Measurements from ENCODE around the gene MMP19.
A peak's percentile ranks its signal among the peaks of the same experiment; 100 is the strongest.

Gene MMP19

GRCh38 chr12:55827806-55828205 is 14.9 kb downstream of the MMP19 start:
- Histone ChIP-seq H3K36me3 (ENCODE audit: control insufficient read depth in 4 of 4, insufficient read depth in 4 of 4, low read length in 3 of 4) (peaks cover 2 to 29% (median 4%) of the 10 kb centered on the region in 4 experiments), H3K27me3 (replicated peaks in 2 of 5; ENCODE audit: control insufficient read depth in 4 of 5, insufficient read depth in 5 of 5, low read length in 4 of 5) (no peaks in the 10 kb centered on the region), H3K4me1 (ENCODE audit: control extremely low read depth in 1 of 4, control insufficient read depth in 4 of 4, insufficient read depth in 4 of 4, low read length in 3 of 4) (peaks cover 3 to 53% (median 43%) of the 10 kb centered on the region in 4 experiments), H3K4me3 (ENCODE audit: control insufficient read depth in 1 of 7, extremely low read depth in 1 of 7, insufficient read depth in 4 of 7, low read depth in 2 of 7, low read length in 6 of 7) (peak overlapping the region in 1 of 7 experiments; percentile 42), H3K27ac (ENCODE audit: insufficient read depth in 1 of 2, low read depth in 1 of 2, low read length in 2 of 2, poor library complexity in 1 of 2, severe bottlenecking in 2 of 2) (peak overlapping the region in 1 of 2 experiments; percentile 49), H3K9me3 (ENCODE audit: control extremely low read depth in 1 of 5, control insufficient read depth in 4 of 5, insufficient read depth in 2 of 5, low read depth in 1 of 5, low read length in 4 of 5) (no peaks in the 10 kb centered on the region)
- WGBS (ENCODE audit: insufficient coverage), result 96% methylated on average over 13 of the region's 15 CpGs
- DNase-seq, result no peak
- ChIA-PET POLR2A (no interaction called here), CTCF (interaction anchor here (1.0 to 1.3 kb wide), 2 partner anchors 9 to 98 kb away, joined by 3 to 12 read pairs; partner anchors contain the start of genes ORMDL2 and SARNP)

GRCh38 chr12:55824726-55825125 is 18.0 kb downstream of the MMP19 start:
- H3K9me3 ChIP-seq (ENCODE audit: control extremely low read depth in 1 of 5, control insufficient read depth in 4 of 5, insufficient read depth in 2 of 5, low read depth in 1 of 5, low read length in 4 of 5), result no peaks in the 10 kb centered on the region
- H3K4me3 ChIP-seq (ENCODE audit: control insufficient read depth in 1 of 7, extremely low read depth in 1 of 7, insufficient read depth in 4 of 7, low read depth in 2 of 7, low read length in 6 of 7), result no peak overlapping the region
- H3K27me3 ChIP-seq (replicated peaks in 2 of 5; ENCODE audit: control insufficient read depth in 4 of 5, insufficient read depth in 5 of 5, low read length in 4 of 5), result no peaks in the 10 kb centered on the region
- CTCF ChIA-PET, result interaction anchor here (0.7 to 1.3 kb wide), 5 partner anchors 11 to 143 kb away, joined by 3 read pairs; a partner anchor contains a TSS
- POLR2A ChIA-PET, result interaction anchor here (0.6 kb wide), 1 partner anchor 950 kb away, joined by 4 read pairs; no protein-coding TSS in a partner anchor
- no peak for DNase-seq
- peaks cover 3 to 36% (median 25%) of the 10 kb centered on the region in 4 experiments for H3K4me1 ChIP-seq (ENCODE audit: control extremely low read depth in 1 of 4, control insufficient read depth in 4 of 4, insufficient read depth in 4 of 4, low read length in 3 of 4)
- no peak overlapping the region for H3K27ac ChIP-seq (ENCODE audit: insufficient read depth in 1 of 2, low read depth in 1 of 2, low read length in 2 of 2, poor library complexity in 1 of 2, severe bottlenecking in 2 of 2)
- peaks cover 10 to 58% (median 27%) of the 10 kb centered on the region in 4 experiments for H3K36me3 ChIP-seq (ENCODE audit: control insufficient read depth in 4 of 4, insufficient read depth in 4 of 4, low read length in 3 of 4)
- WGBS (ENCODE audit: insufficient coverage), result 89% methylated on average over 5 of the region's 5 CpGs

GRCh38 chr12:55823419-55823818 is 19.3 kb downstream of the MMP19 start:
- POLR2A ChIA-PET, result no interaction called here
- H3K4me1 ChIP-seq (ENCODE audit: control extremely low read depth in 1 of 4, control insufficient read depth in 4 of 4, insufficient read depth in 4 of 4, low read length in 3 of 4), result peaks cover 3 to 36% (median 27%) of the 10 kb centered on the region in 4 experiments
- DNase-seq, result no peak
- H3K36me3 ChIP-seq (ENCODE audit: control insufficient read depth in 4 of 4, insufficient read depth in 4 of 4, low read length in 3 of 4), result peaks cover 13 to 68% (median 31%) of the 10 kb centered on the region in 4 experiments
- H3K4me3 ChIP-seq (ENCODE audit: control insufficient read depth in 1 of 7, extremely low read depth in 1 of 7, insufficient read depth in 4 of 7, low read depth in 2 of 7, low read length in 6 of 7), result no peak overlapping the region
- WGBS (ENCODE audit: insufficient coverage), result 100% methylated on average over 2 of the region's 4 CpGs
- H3K27me3 ChIP-seq (replicated peaks in 2 of 5; ENCODE audit: control insufficient read depth in 4 of 5, insufficient read depth in 5 of 5, low read length in 4 of 5), result no peaks in the 10 kb centered on the region
- H3K27ac ChIP-seq (ENCODE audit: insufficient read depth in 1 of 2, low read depth in 1 of 2, low read length in 2 of 2, poor library complexity in 1 of 2, severe bottlenecking in 2 of 2), result peak overlapping the region in 1 of 2 experiments; percentile 15
- CTCF ChIA-PET, result interaction anchor here (0.9 to 1.1 kb wide), 3 partner anchors 71 to 93 kb away, joined by 3 to 6 read pairs (median 5); no protein-coding TSS in a partner anchor
- no peaks in the 10 kb centered on the region for H3K9me3 ChIP-seq (ENCODE audit: control extremely low read depth in 1 of 5, control insufficient read depth in 4 of 5, insufficient read depth in 2 of 5, low read depth in 1 of 5, low read length in 4 of 5)

GRCh38 chr12:55822228-55822627 is 20.5 kb downstream of the MMP19 start:
- Histone ChIP-seq H3K36me3 (ENCODE audit: control insufficient read depth in 4 of 4, insufficient read depth in 4 of 4, low read length in 3 of 4) (peaks cover 13 to 58% (median 31%) of the 10 kb centered on the region in 4 experiments), H3K4me3 (ENCODE audit: control insufficient read depth in 1 of 7, extremely low read depth in 1 of 7, insufficient read depth in 4 of 7, low read depth in 2 of 7, low read length in 6 of 7) (no peak overlapping the region), H3K27me3 (replicated peaks in 2 of 5; ENCODE audit: control insufficient read depth in 4 of 5, insufficient read depth in 5 of 5, low read length in 4 of 5) (no peaks in the 10 kb centered on the region), H3K27ac (ENCODE audit: insufficient read depth in 1 of 2, low read depth in 1 of 2, low read length in 2 of 2, poor library complexity in 1 of 2, severe bottlenecking in 2 of 2) (no peak overlapping the region), H3K9me3 (ENCODE audit: control extremely low read depth in 1 of 5, control insufficient read depth in 4 of 5, insufficient read depth in 2 of 5, low read depth in 1 of 5, low read length in 4 of 5) (no peaks in the 10 kb centered on the region), H3K4me1 (ENCODE audit: control extremely low read depth in 1 of 4, control insufficient read depth in 4 of 4, insufficient read depth in 4 of 4, low read length in 3 of 4) (peaks cover 5 to 27% (median 19%) of the 10 kb centered on the region in 4 experiments)
- ChIA-PET POLR2A (no interaction called here), CTCF (no interaction called here)
- WGBS (ENCODE audit: insufficient coverage), result 70% methylated on average over 2 of the region's 6 CpGs
- DNase-seq, result peak in 2 of 3 donors; percentile 18 to 30

GRCh38 chr12:55820679-55821078 is 22.1 kb downstream of the MMP19 start:
- H3K4me3 ChIP-seq (ENCODE audit: control insufficient read depth in 1 of 7, extremely low read depth in 1 of 7, insufficient read depth in 4 of 7, low read depth in 2 of 7, low read length in 6 of 7), result no peak overlapping the region
- H3K4me1 ChIP-seq (ENCODE audit: control extremely low read depth in 1 of 4, control insufficient read depth in 4 of 4, insufficient read depth in 4 of 4, low read length in 3 of 4), result peaks cover 14 to 27% (median 18%) of the 10 kb centered on the region in 4 experiments
- peak overlapping the region in 1 of 2 experiments; percentile 9 for H3K27ac ChIP-seq (ENCODE audit: insufficient read depth in 1 of 2, low read depth in 1 of 2, low read length in 2 of 2, poor library complexity in 1 of 2, severe bottlenecking in 2 of 2)
- no CpG with 5 or more reads among the region's 1 CpG for WGBS (ENCODE audit: insufficient coverage)
- DNase-seq, result peak in 2 of 3 donors; percentile 36 to 39
- H3K36me3 ChIP-seq (ENCODE audit: control insufficient read depth in 4 of 4, insufficient read depth in 4 of 4, low read length in 3 of 4), result peaks cover 14 to 54% (median 31%) of the 10 kb centered on the region in 4 experiments
- no peaks in the 10 kb centered on the region for H3K27me3 ChIP-seq (replicated peaks in 2 of 5; ENCODE audit: control insufficient read depth in 4 of 5, insufficient read depth in 5 of 5, low read length in 4 of 5)
- H3K9me3 ChIP-seq (ENCODE audit: control extremely low read depth in 1 of 5, control insufficient read depth in 4 of 5, insufficient read depth in 2 of 5, low read depth in 1 of 5, low read length in 4 of 5), result no peaks in the 10 kb centered on the region
- ChIA-PET POLR2A (no interaction called here), CTCF (interaction anchor here (0.9 to 2.6 kb wide), 14 partner anchors 9 to 119 kb away, joined by 3 to 15 read pairs (median 4); partner anchors contain the start of gene DNAJC14)

GRCh38 chr12:55818886-55819285 is 23.9 kb downstream of the MMP19 start:
- peaks cover 18 to 61% (median 38%) of the 10 kb centered on the region in 4 experiments for H3K36me3 ChIP-seq (ENCODE audit: control insufficient read depth in 4 of 4, insufficient read depth in 4 of 4, low read length in 3 of 4)
- peak overlapping the region in 1 of 2 experiments; percentile 95 for H3K27ac ChIP-seq (ENCODE audit: insufficient read depth in 1 of 2, low read depth in 1 of 2, low read length in 2 of 2, poor library complexity in 1 of 2, severe bottlenecking in 2 of 2)
- H3K27me3 ChIP-seq (replicated peaks in 2 of 5; ENCODE audit: control insufficient read depth in 4 of 5, insufficient read depth in 5 of 5, low read length in 4 of 5), result no peaks in the 10 kb centered on the region
- peak overlapping the region in 6 of 7 experiments; percentile 94 to 100 (median 99) for H3K4me3 ChIP-seq (ENCODE audit: control insufficient read depth in 1 of 7, extremely low read depth in 1 of 7, insufficient read depth in 4 of 7, low read depth in 2 of 7, low read length in 6 of 7)
- 94% methylated on average over 4 of the region's 6 CpGs for WGBS (ENCODE audit: insufficient coverage)
- ChIA-PET CTCF (interaction anchor here (0.8 to 2.1 kb wide), 6 partner anchors 8 to 211 kb away, joined by 3 to 12 read pairs (median 4); partner anchors contain the start of gene DNAJC14), POLR2A (interaction anchor here (0.5 to 3.8 kb wide), 3 partner anchors 11 to 108 kb away, joined by 3 to 22 read pairs (median 3); partner anchors contain the start of gene DNAJC14)
- DNase-seq, result no peak
- H3K9me3 ChIP-seq (ENCODE audit: control extremely low read depth in 1 of 5, control insufficient read depth in 4 of 5, insufficient read depth in 2 of 5, low read depth in 1 of 5, low read length in 4 of 5), result no peaks in the 10 kb centered on the region
- H3K4me1 ChIP-seq (ENCODE audit: control extremely low read depth in 1 of 4, control insufficient read depth in 4 of 4, insufficient read depth in 4 of 4, low read length in 3 of 4), result peaks cover 14 to 27% (median 19%) of the 10 kb centered on the region in 4 experiments
